A549 (cell line): Measurements from ENCODE around the gene ASIC5. TPM values are rescaled to one million over a fixed set of nuclear protein-coding genes. Genes with fewer than 3 reads are reported as not detected.

Source experiments
- ATAC-seq, 2 experiments: fragments of 200-7000 bp in 1 of 2; fragments of >200 bp in 1 of 2; cut with Nextera tagmentation in 1 of 2; cut with Tn5 transposase in 1 of 2; 3 replicates each; pipeline versions ENCODE4 v1.8.0 to v1.9.1; 2018 to 2020; ENCODE audit warnings: mild to moderate bottlenecking in 1 of 2, moderate library complexity in 1 of 2
- CTCF ChIA-PET: fragments of 300-600 bp; sonication (Branson Sonifier 250); formaldehyde crosslinking; extraction: SDS; loops from one replicate; lab custom pipeline; 2021; ENCODE audit warnings: antibody characterized with exemption, inconsistent platforms; lab: Yijun Ruan, JAX
- POLR2A ChIA-PET: fragments of 350-600 bp; formaldehyde crosslinking; extraction: SDS; loops from one replicate; lab custom pipeline; 2021; ENCODE audit warnings: antibody characterized with exemption, inconsistent platforms; lab: Yijun Ruan, JAX
- DNase-seq, 2 experiments: peaks; one replicate each; pipeline versions ENCODE4 v3.0.0 to v3.0.0-alpha.2; 2011 to 2016; ENCODE audit warnings: low read depth in 1 of 2, low spot score in 1 of 2
- FAIRE-seq: peaks from 2 replicates; lab custom pipeline; 2011; peaks lifted over from hg19 to GRCh38; lab: Jason Lieb, UNC
- H3K27ac ChIP-seq, 2 experiments: fragments of >200 bp; sonication (Bioruptor Twin); formaldehyde crosslinking; 3 replicates each; pipeline ENCODE4 v1.5.1; 2016 to 2017
- H3K4me1 ChIP-seq: fragments of >200 bp; sonication (Bioruptor Twin); formaldehyde crosslinking; 3 replicates; pipeline ENCODE4 v1.6.1; 2016
- H3K4me2 ChIP-seq: fragments of >200 bp; sonication (Bioruptor Twin); formaldehyde crosslinking; 3 replicates; pipeline ENCODE4 v1.6.1; 2016
- H3K4me3 ChIP-seq: fragments of >200 bp; sonication (Bioruptor Twin); formaldehyde crosslinking; 3 replicates; pipeline ENCODE4 v1.5.1; 2016
- H3K9me3 ChIP-seq: fragments of >200 bp; sonication (Bioruptor Twin); formaldehyde crosslinking; 3 replicates; pipeline ENCODE4 v1.6.1; 2016
- ATOH8 ChIP-seq: fragments of 250-450 bp; sonication (Bioruptor Pico); IDR thresholded peaks from 2 replicates; pipeline ENCODE4 v1.5.0; 2020; ENCODE audit warnings: low read depth, mild to moderate bottlenecking, moderate library complexity
- CEBPB ChIP-seq, 2 experiments: fragments of >200 bp in 1 of 2; sonication (Bioruptor Twin) in 1 of 2; formaldehyde crosslinking in 1 of 2; IDR thresholded peaks; 2 replicates each; pipeline ENCODE4 v1.6.1; 2012 to 2016
- CTCF ChIP-seq: fragments of >200 bp; sonication (Bioruptor Twin); formaldehyde crosslinking; IDR thresholded peaks from 3 replicates; pipeline ENCODE4 v1.5.1; 2016
- EHF ChIP-seq: fragments of 250-450 bp; sonication (Bioruptor Pico); IDR thresholded peaks from 2 replicates; pipeline ENCODE4 v1.5.0; 2020; ENCODE audit warnings: mild to moderate bottlenecking
- GATA3 ChIP-seq: IDR thresholded peaks from 2 replicates; pipeline ENCODE4 v1.6.1; 2012; ENCODE audit warnings: borderline replicate concordance
- HEYL ChIP-seq: fragments of 250-450 bp; sonication (Bioruptor Pico); IDR thresholded peaks from 2 replicates; pipeline ENCODE4 v1.8.0; 2021; ENCODE audit warnings: mild to moderate bottlenecking, moderate library complexity
- HOXB13 ChIP-seq: fragments of 250-450 bp; sonication (Bioruptor Pico); IDR thresholded peaks from 2 replicates; pipeline ENCODE4 v1.5.0; 2020; ENCODE audit warnings: low read depth, mild to moderate bottlenecking, moderate library complexity
- HOXB5 ChIP-seq: fragments of 250-450 bp; sonication (Bioruptor Pico); IDR thresholded peaks from 2 replicates; pipeline ENCODE4 v1.5.0; 2020; ENCODE audit warnings: mild to moderate bottlenecking, moderate library complexity
- MAFK ChIP-seq: fragments of 450-650 bp; IDR thresholded peaks from 2 replicates; pipeline ENCODE4 v1.6.1; 2014; ENCODE audit not compliant: partially characterized antibody
- NR3C1 ChIP-seq: fragments of >200 bp; sonication (Bioruptor Twin); formaldehyde crosslinking; IDR thresholded peaks from 3 replicates; pipeline ENCODE4 v1.6.1; 2017
- POLR2A ChIP-seq: IDR thresholded peaks from 2 replicates; pipeline ENCODE4 v1.6.1; 2012; ENCODE audit warnings: mild to moderate bottlenecking, low read length
- RCOR1 ChIP-seq: fragments of 150-350 bp; IDR thresholded peaks from 2 replicates; pipeline ENCODE4 v1.6.1; 2014; ENCODE audit warnings: antibody characterized with exemption, low read length, low read depth
- SREBF2 ChIP-seq: fragments of 450-650 bp; IDR thresholded peaks from 2 replicates; pipeline ENCODE4 v1.6.1; 2014; ENCODE audit warnings: mild to moderate bottlenecking, moderate library complexity
- WGBS: methylation state at CpG from one replicate; pipeline ENCODE4 v1.1.6; 2017; ENCODE audit errors: missing lambda C conversion rate; 5-methylcytosine and 5-hydroxymethylcytosine counted together
- polyA plus RNA-seq, 4 experiments: library from polyadenylated mRNA; depleted of rRNA in 3 of 4; stranded (reverse); fragments of >200 nt; fragmentation: RNase III in 1 of 4; extraction: RNeasy Plus Mini Kit Qiagen cat#74134 plus additional on column Dnase treatment in 1 of 4; gene quantifications; 2 replicates in 3 of 4; 3 replicates in 1 of 4; pipeline ENCODE4 v1.2.3, GENCODE V29; 2011 to 2017
- TF ChIP-seq, protein P1 (sequence below): fragments of 200-600 bp; sonication (generic); IDR thresholded peaks from 2 replicates; pipeline ENCODE4 v1.6.1; 2016; ENCODE audit warnings: antibody characterized with exemption, mild to moderate bottlenecking, moderate library complexity
- TF ChIP-seq, protein P2 (sequence below): IDR thresholded peaks from 2 replicates; pipeline ENCODE4 v1.6.1; 2012

ASIC5 gene
- polyA plus RNA-seq, 2 of the 4 experiments (the other 2 are of a cell fraction), result not detected

DNA sequence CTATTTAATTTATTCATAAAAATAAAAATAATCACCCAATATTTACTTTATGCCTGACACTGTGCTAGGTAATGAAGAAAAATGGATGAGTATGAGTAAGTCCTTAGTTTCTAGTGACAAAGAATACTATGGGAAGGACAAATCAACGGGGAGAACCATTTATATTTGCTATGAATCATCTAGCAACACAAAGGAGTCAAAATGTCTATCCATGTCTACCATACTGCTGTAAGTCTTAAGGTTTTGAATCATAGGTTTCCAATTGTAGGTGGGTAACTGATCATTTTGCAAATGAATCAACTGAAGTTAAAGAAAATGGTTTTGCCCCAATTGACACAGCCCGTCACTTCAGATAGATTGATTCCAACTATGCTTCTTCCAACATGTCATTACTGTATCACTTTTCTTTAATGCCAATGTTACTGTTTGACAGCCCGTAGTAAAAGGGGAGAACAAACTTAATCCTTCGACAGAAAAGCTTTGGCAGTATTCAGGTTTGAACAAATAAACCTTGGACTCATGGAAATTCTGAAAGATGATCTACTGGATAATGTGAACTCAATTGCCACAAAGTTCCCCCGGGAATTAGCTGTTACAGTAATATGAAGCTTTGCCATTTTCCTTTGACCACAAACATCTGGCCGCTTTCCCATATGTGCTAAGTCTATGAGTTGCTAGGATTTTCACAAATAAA, 40.6 kb upstream of the ASIC5 start:
- ChIA-PET CTCF (interaction anchor here (1.2 kb wide), 1 partner anchor 47 kb away, joined by 3 read pairs; no protein-coding TSS in a partner anchor), POLR2A (no interaction called here)
- no peak for ATAC-seq
- 21% methylated on average over 6 of the region's 6 CpGs for WGBS
- DNase-seq, result peak in 1 of 2 experiments; percentile 16
- no peak overlapping the region for H3K4me2 ChIP-seq
- H3K27ac ChIP-seq, result no peak overlapping the region
- H3K4me3 ChIP-seq, result no peak overlapping the region
- FAIRE-seq, result no peak
- no peaks in the 10 kb centered on the region for H3K9me3 ChIP-seq
- H3K4me1 ChIP-seq, result 0 out of 3 replicates have a peak, but pooled peaks cover 4% of the 10 kb centered on the region
- no peak for TF ChIP-seq HOXB5 (CRISPR knock-in tag)
- no peak for TF ChIP-seq CEBPB (IDR thresholded peaks at IDR 0.05)
- TF ChIP-seq HOXB13 (CRISPR knock-in tag), result no peak
- TF ChIP-seq HEYL (CRISPR knock-in tag), result no peak
- TF ChIP-seq MAFK, result no peak
- TF ChIP-seq NR3C1, result no peak
- no peak for TF ChIP-seq ATOH8 (CRISPR knock-in tag)

GRCh38 chr4:155904331-155904730, 38.3 kb upstream of the ASIC5 start:
- ATAC-seq (no peak), DNase-seq (no peak), FAIRE-seq (no peak)
- no peak overlapping the region for H3K4me3 ChIP-seq
- H3K4me1 ChIP-seq, result 0 out of 3 replicates have a peak, but pooled peaks cover 6% of the 10 kb centered on the region
- no peaks in the 10 kb centered on the region for H3K9me3 ChIP-seq
- H3K27ac ChIP-seq, result no peak overlapping the region
- WGBS, result 28% methylated on average over 3 of the region's 3 CpGs
- ChIA-PET CTCF (no interaction called here), POLR2A (no interaction called here)
- H3K4me2 ChIP-seq, result no peak overlapping the region
- TF ChIP-seq CTCF (no peak), SREBF2 (no peak), GATA3 (no peak)
- TF ChIP-seq, protein P1, sequence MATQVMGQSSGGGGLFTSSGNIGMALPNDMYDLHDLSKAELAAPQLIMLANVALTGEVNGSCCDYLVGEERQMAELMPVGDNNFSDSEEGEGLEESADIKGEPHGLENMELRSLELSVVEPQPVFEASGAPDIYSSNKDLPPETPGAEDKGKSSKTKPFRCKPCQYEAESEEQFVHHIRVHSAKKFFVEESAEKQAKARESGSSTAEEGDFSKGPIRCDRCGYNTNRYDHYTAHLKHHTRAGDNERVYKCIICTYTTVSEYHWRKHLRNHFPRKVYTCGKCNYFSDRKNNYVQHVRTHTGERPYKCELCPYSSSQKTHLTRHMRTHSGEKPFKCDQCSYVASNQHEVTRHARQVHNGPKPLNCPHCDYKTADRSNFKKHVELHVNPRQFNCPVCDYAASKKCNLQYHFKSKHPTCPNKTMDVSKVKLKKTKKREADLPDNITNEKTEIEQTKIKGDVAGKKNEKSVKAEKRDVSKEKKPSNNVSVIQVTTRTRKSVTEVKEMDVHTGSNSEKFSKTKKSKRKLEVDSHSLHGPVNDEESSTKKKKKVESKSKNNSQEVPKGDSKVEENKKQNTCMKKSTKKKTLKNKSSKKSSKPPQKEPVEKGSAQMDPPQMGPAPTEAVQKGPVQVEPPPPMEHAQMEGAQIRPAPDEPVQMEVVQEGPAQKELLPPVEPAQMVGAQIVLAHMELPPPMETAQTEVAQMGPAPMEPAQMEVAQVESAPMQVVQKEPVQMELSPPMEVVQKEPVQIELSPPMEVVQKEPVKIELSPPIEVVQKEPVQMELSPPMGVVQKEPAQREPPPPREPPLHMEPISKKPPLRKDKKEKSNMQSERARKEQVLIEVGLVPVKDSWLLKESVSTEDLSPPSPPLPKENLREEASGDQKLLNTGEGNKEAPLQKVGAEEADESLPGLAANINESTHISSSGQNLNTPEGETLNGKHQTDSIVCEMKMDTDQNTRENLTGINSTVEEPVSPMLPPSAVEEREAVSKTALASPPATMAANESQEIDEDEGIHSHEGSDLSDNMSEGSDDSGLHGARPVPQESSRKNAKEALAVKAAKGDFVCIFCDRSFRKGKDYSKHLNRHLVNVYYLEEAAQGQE, result no peak

DNA sequence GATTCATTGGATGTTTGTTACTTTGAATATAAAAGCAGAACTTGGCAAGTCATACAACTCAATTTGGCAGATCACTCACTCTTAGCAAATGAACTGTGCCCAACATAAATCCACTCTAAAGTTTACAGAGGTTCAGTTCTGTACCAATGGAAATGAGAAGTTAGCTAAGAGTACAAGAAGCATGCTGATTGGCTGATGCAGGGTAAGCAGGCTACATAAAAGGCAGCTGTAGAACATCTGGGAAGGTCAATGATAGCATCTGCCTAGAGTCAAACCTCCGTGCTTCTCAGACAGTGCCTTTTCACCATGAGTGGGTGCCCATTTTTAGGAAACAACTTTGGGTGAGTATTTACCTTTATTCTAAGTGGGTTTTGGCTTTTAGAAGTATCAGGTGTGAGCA, 37.4 kb upstream of the ASIC5 start, which contains the start of gene TDO2:
Gene TDO2, plus strand, starts transcription at position 244 of the 400 bp plus-strand sequence. Its CDS starts 63 bp downstream, at position 307.
- Histone ChIP-seq H3K4me2 (no peak within 1 kb of the TSS), H3K4me3 (no peak within 1 kb of the TSS), H3K27ac (no peak within 1 kb of the TSS), H3K4me1 (0 out of 3 replicates have a peak, but pooled peaks cover 6% of the 10 kb centered on the region), H3K9me3 (no peaks in the 10 kb centered on the region)
- FAIRE-seq, result no peak
- no peak for ATAC-seq
- WGBS, result 7% methylated on average over 1 of the region's 1 CpG
- ChIA-PET POLR2A (no interaction called here), CTCF (no interaction called here)
- DNase-seq, result no peak
- TF ChIP-seq EHF (CRISPR knock-in tag), result no peak
- TF ChIP-seq, protein P2, sequence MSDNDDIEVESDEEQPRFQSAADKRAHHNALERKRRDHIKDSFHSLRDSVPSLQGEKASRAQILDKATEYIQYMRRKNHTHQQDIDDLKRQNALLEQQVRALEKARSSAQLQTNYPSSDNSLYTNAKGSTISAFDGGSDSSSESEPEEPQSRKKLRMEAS, result no peak
- no peak for TF ChIP-seq POLR2A
- no peak for TF ChIP-seq RCOR1
